Measurements from ENCODE around the gene FARS2. TPM values are rescaled to one million over a fixed set of nuclear protein-coding genes. Genes with fewer than 3 reads are reported as not detected.

FARS2 gene
- total RNA-seq, 1 experiment from 2014 or later: 13.8 TPM

- Histone ChIP-seq H3K9ac (ENCODE audit: low read length) (no peak overlapping the region), H2AFZ (ENCODE audit: low read depth, low read length, poor library complexity, severe bottlenecking) (no peak overlapping the region), H3K9me3 (ENCODE audit: control insufficient read depth in 1 of 2, insufficient read depth in 1 of 2, low read depth in 1 of 2, low read length in 2 of 2) (no peaks in the 10 kb centered on the region), H3K27me3 (ENCODE audit: insufficient read depth, low read length) (no peaks in the 10 kb centered on the region), H3K4me2 (ENCODE audit: low read length) (no peak overlapping the region), H3K79me2 (ENCODE audit: insufficient read depth, low read length) (no peaks in the 10 kb centered on the region), H3K4me1 (ENCODE audit: control insufficient read depth in 1 of 2, insufficient read depth in 2 of 2, low read length in 2 of 2) (no peaks in the 10 kb centered on the region), H3K9me2 (ENCODE audit: insufficient read depth) (no peaks in the 10 kb centered on the region), H3K27ac (ENCODE audit: low read depth, low read length) (no peak overlapping the region), H3K4me3 (replicated peaks in 1 of 2; ENCODE audit: low read depth in 1 of 2, low read length in 2 of 2) (no peak overlapping the region), H3K36me3 (ENCODE audit: control insufficient read depth in 1 of 2, insufficient read depth in 2 of 2, low read length in 2 of 2) (no peaks in the 10 kb centered on the region), H4K20me1 (ENCODE audit: insufficient read depth) (no peaks in the 10 kb centered on the region)
- no TSS peak for BruUV-seq (replicated peaks)
- RAD21 ChIA-PET (ENCODE audit: low non-redundant PET in 1 of 2, low total read pairs in 2 of 2, uncharacterized antibody in 2 of 2, unreplicated experiment in 2 of 2): no interaction called here
- ATAC-seq: no peak
- POLR2A ChIA-PET: no interaction called here
- CTCF ChIA-PET: interaction anchor here (1.2 to 2.4 kb wide), 2 partner anchors 260 to 346 kb away, joined by 3 to 26 read pairs; no protein-coding TSS in a partner anchor
- no peak for DNase-seq (ENCODE audit: low read depth, low spot score)
- intact Hi-C loops (cut with micrococcal nuclease): loop anchor here (2.0 to 5.0 kb wide), 2 partner anchors 189 to 346 kb away; no protein-coding TSS in a partner anchor
- TF ChIP-seq ZNF274 (IDR thresholded peaks at IDR 0.05; ENCODE audit: low read depth, low read length) (no peak), FOSL1 (IDR thresholded peaks at IDR 0.05; ENCODE audit: low read depth) (no peak), TCF7L2 (IDR thresholded peaks at IDR 0.05; ENCODE audit: borderline replicate concordance, extremely low read depth, insufficient read depth, insufficient read length) (no peak)
Measured at GRCh38 chr6:5403609-5404008, 142.3 kb downstream of the FARS2 start.

GRCh38 chr6:5405976-5406375 lies 144.7 kb downstream of the FARS2 start:
- TF ChIP-seq ELF1 (IDR thresholded peaks at IDR 0.05; ENCODE audit: borderline replicate concordance, low read depth) (no peak), SRF (IDR thresholded peaks at IDR 0.05; ENCODE audit: low read depth) (no peak), ZBTB33 (IDR thresholded peaks at IDR 0.05; ENCODE audit: extremely low read depth, insufficient replicate concordance, low read length) (no peak), TCF7L2 (IDR thresholded peaks at IDR 0.05; ENCODE audit: borderline replicate concordance, extremely low read depth, insufficient read depth, insufficient read length) (no peak), EGR1 (IDR thresholded peaks at IDR 0.05; ENCODE audit: low read depth) (no peak), POLR2A (IDR thresholded peaks at IDR 0.05; ENCODE audit: borderline replicate concordance, extremely low read depth, insufficient read depth, insufficient read length) (no peak), CEBPB (IDR thresholded peaks at IDR 0.05; ENCODE audit: low read depth) (no peak), RAD21 (IDR thresholded peaks at IDR 0.05; ENCODE audit: low read depth) (no peak)
- Histone ChIP-seq H3K4me1 (ENCODE audit: control insufficient read depth in 1 of 2, insufficient read depth in 2 of 2, low read length in 2 of 2) (no peaks in the 10 kb centered on the region), H4K20me1 (ENCODE audit: insufficient read depth) (no peaks in the 10 kb centered on the region), H3K79me2 (ENCODE audit: insufficient read depth, low read length) (no peaks in the 10 kb centered on the region), H3K4me2 (ENCODE audit: low read length) (no peak overlapping the region), H3K27me3 (ENCODE audit: insufficient read depth, low read length) (no peaks in the 10 kb centered on the region), H3K9me2 (ENCODE audit: insufficient read depth) (no peaks in the 10 kb centered on the region), H2AFZ (ENCODE audit: low read depth, low read length, poor library complexity, severe bottlenecking) (no peak overlapping the region), H3K36me3 (ENCODE audit: control insufficient read depth in 1 of 2, insufficient read depth in 2 of 2, low read length in 2 of 2) (no peaks in the 10 kb centered on the region), H3K9me3 (ENCODE audit: control insufficient read depth in 1 of 2, insufficient read depth in 1 of 2, low read depth in 1 of 2, low read length in 2 of 2) (no peaks in the 10 kb centered on the region), H3K9ac (ENCODE audit: low read length) (no peak overlapping the region), H3K27ac (ENCODE audit: low read depth, low read length) (no peak overlapping the region), H3K4me3 (replicated peaks in 1 of 2; ENCODE audit: low read depth in 1 of 2, low read length in 2 of 2) (no peak overlapping the region)
- no peak for ATAC-seq
- RAD21 ChIA-PET (ENCODE audit: low non-redundant PET in 1 of 2, low total read pairs in 2 of 2, uncharacterized antibody in 2 of 2, unreplicated experiment in 2 of 2): no interaction called here
- no TSS peak for BruUV-seq (replicated peaks)
- POLR2A ChIA-PET: no interaction called here
- CTCF ChIA-PET: no interaction called here
- intact Hi-C loops (cut with micrococcal nuclease): no loop called here
- DNase-seq (ENCODE audit: low read depth, low spot score): no peak

Data from HCT116 (cell line).